Measurements from ENCODE around the gene TET1. TPM values are rescaled to one million over a fixed set of nuclear protein-coding genes. Genes with fewer than 3 reads are reported as not detected.

Gene TET1
- total and polyA plus RNA-seq, 2 of the 13 experiments (the other 11 are each of a cell fraction or from before 2014, with no cell fraction given): 6.9 to 7.3 TPM

DNA sequence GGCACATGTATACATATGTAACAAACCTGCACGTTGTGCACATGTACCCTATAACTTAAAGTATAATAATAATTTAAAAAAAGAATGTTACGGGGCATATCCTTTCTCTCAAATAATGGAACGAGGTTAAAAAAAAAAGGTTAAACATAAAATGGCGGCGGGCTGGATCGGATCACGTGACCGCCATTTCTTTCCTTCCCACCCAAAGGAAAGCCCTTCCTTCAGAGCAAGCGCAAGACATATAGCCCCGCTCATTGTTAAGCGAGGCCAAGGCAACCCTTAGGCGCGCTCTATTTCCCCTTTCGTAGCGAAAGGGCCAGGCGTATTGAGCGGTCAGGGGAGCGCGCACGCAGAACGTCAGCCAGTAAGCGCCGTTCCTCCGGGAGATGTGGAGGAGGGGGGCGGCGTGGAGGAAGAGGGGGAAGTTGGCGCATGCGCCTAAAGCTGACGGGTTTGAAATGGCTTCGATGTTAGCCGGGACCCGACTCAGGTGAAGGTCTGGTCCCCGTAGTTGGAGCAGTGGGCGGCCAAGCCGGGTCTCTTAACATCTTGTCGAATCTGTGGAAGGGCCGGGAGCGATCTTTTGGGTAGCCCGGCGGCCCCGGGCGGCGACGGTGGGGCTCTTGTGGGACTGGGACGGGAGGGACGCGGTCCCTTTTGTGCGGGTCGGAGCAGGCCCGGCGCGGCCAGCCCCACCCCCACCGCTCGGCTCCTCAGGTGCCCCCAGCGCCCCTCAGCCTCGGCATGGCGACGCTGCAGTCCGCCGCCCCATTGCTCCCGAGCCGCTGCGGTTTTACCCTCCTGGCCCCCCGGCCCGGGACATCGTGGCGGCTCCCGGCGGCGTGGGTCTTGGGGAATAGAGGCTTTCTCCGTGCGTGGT is 160.9 kb downstream of the TET1 start, which contains the start of gene CCAR1 (continued):
- TF ChIP-seq RFXANK (CRISPR knock-in tag; IDR thresholded peaks at IDR 0.05) (no peak), ZNF17 (CRISPR knock-in tag; IDR thresholded peaks at IDR 0.05) (no peak), ELF4 (CRISPR knock-in tag; IDR thresholded peaks at IDR 0.05; ENCODE audit: borderline replicate concordance) (peak; percentile 49; the same call in 1 of the 2 replicates), SMAD9 (CRISPR knock-in tag; IDR thresholded peaks at IDR 0.05) (0 out of 2 replicates have a peak, but pooled peaks have one; percentile 16), ZNF33A (CRISPR knock-in tag; IDR thresholded peaks at IDR 0.05; ENCODE audit: borderline replicate concordance) (no peak), KMT2B (CRISPR knock-in tag; IDR thresholded peaks at IDR 0.05) (peak; percentile 88), ESRRA (CRISPR knock-in tag; IDR thresholded peaks at IDR 0.05; ENCODE audit: low read depth) (0 out of 2 replicates have a peak, but pooled peaks have one; percentile 21), IKZF4 (CRISPR knock-in tag; IDR thresholded peaks at IDR 0.05; ENCODE audit: borderline replicate concordance, low read depth, not compliant biosample characterization) (peak; percentile 53), REXO4 (CRISPR knock-in tag; IDR thresholded peaks at IDR 0.05; ENCODE audit: borderline replicate concordance) (no peak), CC2D1A (CRISPR knock-in tag; IDR thresholded peaks at IDR 0.05) (no peak), ZNF282 (IDR thresholded peaks at IDR 0.05; ENCODE audit: partially characterized antibody) (no peak)
- TF ChIP-seq, protein P1, sequence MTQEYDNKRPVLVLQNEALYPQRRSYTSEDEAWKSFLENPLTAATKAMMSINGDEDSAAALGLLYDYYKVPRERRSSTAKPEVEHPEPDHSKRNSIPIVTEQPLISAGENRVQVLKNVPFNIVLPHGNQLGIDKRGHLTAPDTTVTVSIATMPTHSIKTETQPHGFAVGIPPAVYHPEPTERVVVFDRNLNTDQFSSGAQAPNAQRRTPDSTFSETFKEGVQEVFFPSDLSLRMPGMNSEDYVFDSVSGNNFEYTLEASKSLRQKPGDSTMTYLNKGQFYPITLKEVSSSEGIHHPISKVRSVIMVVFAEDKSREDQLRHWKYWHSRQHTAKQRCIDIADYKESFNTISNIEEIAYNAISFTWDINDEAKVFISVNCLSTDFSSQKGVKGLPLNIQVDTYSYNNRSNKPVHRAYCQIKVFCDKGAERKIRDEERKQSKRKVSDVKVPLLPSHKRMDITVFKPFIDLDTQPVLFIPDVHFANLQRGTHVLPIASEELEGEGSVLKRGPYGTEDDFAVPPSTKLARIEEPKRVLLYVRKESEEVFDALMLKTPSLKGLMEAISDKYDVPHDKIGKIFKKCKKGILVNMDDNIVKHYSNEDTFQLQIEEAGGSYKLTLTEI (CRISPR knock-in tag; conservative IDR thresholded peaks at IDR 0.05): no peak
- TF ChIP-seq, protein P2, sequence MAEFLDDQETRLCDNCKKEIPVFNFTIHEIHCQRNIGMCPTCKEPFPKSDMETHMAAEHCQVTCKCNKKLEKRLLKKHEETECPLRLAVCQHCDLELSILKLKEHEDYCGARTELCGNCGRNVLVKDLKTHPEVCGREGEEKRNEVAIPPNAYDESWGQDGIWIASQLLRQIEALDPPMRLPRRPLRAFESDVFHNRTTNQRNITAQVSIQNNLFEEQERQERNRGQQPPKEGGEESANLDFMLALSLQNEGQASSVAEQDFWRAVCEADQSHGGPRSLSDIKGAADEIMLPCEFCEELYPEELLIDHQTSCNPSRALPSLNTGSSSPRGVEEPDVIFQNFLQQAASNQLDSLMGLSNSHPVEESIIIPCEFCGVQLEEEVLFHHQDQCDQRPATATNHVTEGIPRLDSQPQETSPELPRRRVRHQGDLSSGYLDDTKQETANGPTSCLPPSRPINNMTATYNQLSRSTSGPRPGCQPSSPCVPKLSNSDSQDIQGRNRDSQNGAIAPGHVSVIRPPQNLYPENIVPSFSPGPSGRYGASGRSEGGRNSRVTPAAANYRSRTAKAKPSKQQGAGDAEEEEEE (CRISPR knock-in tag; IDR thresholded peaks at IDR 0.05; ENCODE audit: borderline replicate concordance): no peak
- TF ChIP-seq, protein P3, sequence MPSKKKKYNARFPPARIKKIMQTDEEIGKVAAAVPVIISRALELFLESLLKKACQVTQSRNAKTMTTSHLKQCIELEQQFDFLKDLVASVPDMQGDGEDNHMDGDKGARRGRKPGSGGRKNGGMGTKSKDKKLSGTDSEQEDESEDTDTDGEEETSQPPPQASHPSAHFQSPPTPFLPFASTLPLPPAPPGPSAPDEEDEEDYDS (CRISPR knock-in tag; IDR thresholded peaks at IDR 0.05): peak; percentile 85
- TF ChIP-seq, protein P4, sequence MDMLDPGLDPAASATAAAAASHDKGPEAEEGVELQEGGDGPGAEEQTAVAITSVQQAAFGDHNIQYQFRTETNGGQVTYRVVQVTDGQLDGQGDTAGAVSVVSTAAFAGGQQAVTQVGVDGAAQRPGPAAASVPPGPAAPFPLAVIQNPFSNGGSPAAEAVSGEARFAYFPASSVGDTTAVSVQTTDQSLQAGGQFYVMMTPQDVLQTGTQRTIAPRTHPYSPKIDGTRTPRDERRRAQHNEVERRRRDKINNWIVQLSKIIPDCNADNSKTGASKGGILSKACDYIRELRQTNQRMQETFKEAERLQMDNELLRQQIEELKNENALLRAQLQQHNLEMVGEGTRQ (IDR thresholded peaks at IDR 0.05; ENCODE audit: low read depth, low read length): peak; percentile 93
- TF ChIP-seq, protein P4 (CRISPR knock-in tag; IDR thresholded peaks at IDR 0.05; ENCODE audit: borderline replicate concordance): peak; percentile 90; the same call in 1 of the 2 replicates
- TF ChIP-seq, protein P5, sequence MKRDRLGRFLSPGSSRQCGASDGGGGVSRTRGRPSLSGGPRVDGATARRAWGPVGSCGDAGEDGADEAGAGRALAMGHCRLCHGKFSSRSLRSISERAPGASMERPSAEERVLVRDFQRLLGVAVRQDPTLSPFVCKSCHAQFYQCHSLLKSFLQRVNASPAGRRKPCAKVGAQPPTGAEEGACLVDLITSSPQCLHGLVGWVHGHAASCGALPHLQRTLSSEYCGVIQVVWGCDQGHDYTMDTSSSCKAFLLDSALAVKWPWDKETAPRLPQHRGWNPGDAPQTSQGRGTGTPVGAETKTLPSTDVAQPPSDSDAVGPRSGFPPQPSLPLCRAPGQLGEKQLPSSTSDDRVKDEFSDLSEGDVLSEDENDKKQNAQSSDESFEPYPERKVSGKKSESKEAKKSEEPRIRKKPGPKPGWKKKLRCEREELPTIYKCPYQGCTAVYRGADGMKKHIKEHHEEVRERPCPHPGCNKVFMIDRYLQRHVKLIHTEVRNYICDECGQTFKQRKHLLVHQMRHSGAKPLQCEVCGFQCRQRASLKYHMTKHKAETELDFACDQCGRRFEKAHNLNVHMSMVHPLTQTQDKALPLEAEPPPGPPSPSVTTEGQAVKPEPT (CRISPR knock-in tag; IDR thresholded peaks at IDR 0.05; ENCODE audit: low read depth): peak; percentile 44; the same call in 1 of the 2 replicates
- TF ChIP-seq, protein P6, sequence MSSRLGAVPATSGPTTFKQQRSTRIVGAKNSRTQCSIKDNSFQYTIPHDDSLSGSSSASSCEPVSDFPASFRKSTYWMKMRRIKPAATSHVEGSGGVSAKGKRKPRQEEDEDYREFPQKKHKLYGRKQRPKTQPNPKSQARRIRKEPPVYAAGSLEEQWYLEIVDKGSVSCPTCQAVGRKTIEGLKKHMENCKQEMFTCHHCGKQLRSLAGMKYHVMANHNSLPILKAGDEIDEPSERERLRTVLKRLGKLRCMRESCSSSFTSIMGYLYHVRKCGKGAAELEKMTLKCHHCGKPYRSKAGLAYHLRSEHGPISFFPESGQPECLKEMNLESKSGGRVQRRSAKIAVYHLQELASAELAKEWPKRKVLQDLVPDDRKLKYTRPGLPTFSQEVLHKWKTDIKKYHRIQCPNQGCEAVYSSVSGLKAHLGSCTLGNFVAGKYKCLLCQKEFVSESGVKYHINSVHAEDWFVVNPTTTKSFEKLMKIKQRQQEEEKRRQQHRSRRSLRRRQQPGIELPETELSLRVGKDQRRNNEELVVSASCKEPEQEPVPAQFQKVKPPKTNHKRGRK (CRISPR knock-in tag; IDR thresholded peaks at IDR 0.05): no peak

Data from HepG2 (cell line).